Neural cell (in vitro differentiated cells): ENCODE measurements around the gene SCN8A. TPM values are rescaled to one million over a fixed set of nuclear protein-coding genes. Genes with fewer than 3 reads are reported as not detected.

Source experiments
- H2AFZ ChIP-seq: fragments of 200-600, 300-800 bp; sonication (generic), shearing (Covaris generic); 2 replicates; pipeline ENCODE4 v1.6.0; 2014; ENCODE audit warnings: low read depth, mild to moderate bottlenecking, antibody characterized with exemption, low read length, moderate library complexity
- H3F3A ChIP-seq: fragments of 200-600 bp; shearing (Covaris generic); 2 replicates; pipeline ENCODE4 v1.6.1; 2016; ENCODE audit warnings: mild to moderate bottlenecking, moderate library complexity, mixed read lengths, antibody characterized with exemption, low read length; ENCODE audit not compliant: insufficient read depth, poor library complexity, severe bottlenecking
- H3K27ac ChIP-seq: fragments of 200-600, 300-800 bp; sonication (generic), shearing (Covaris generic); 2 replicates; pipeline ENCODE4 v1.5.1; 2014; ENCODE audit warnings: mild to moderate bottlenecking, low read length, moderate library complexity
- H3K27me3 ChIP-seq: fragments of 300-800, 200-600 bp; sonication (generic), shearing (Covaris generic); 2 replicates; pipeline ENCODE4 v1.6.0; 2014; ENCODE audit warnings: mild to moderate bottlenecking, low read depth, low read length, moderate library complexity; ENCODE audit not compliant: insufficient read depth
- H3K36me3 ChIP-seq: fragments of 300-800, 200-600 bp; sonication (generic), shearing (Covaris generic); 2 replicates; pipeline ENCODE4 v1.5.1; 2014; ENCODE audit warnings: mild to moderate bottlenecking, antibody characterized with exemption, low read length, moderate library complexity; ENCODE audit not compliant: insufficient read depth
- H3K4me2 ChIP-seq: fragments of 300-800, 200-600 bp; sonication (generic), shearing (Covaris generic); 2 replicates; pipeline ENCODE4 v1.6.0; 2014; ENCODE audit warnings: mild to moderate bottlenecking, low read length
- H3K4me3 ChIP-seq: fragments of 300-800, 200-600 bp; sonication (generic), shearing (Covaris generic); 2 replicates; pipeline ENCODE4 v1.5.1; 2014; ENCODE audit warnings: mild to moderate bottlenecking, low read length, moderate library complexity
- H3K79me2 ChIP-seq: fragments of 200-600 bp; shearing (Covaris generic); replicated peaks from 2 replicates; pipeline ENCODE4 v1.6.0; 2014; ENCODE audit warnings: mild to moderate bottlenecking, low read length, moderate library complexity; ENCODE audit not compliant: insufficient read depth
- H3K9ac ChIP-seq: fragments of 300-800, 200-600 bp; sonication (generic), shearing (Covaris generic); 2 replicates; pipeline ENCODE4 v1.6.1; 2016; ENCODE audit warnings: mild to moderate bottlenecking, low read length, mixed read lengths
- H3K9me2 ChIP-seq: fragments of 200-600 bp; shearing (Covaris generic); 2 replicates; pipeline ENCODE4 v1.6.1; 2016; ENCODE audit warnings: mild to moderate bottlenecking, low read length, mixed read lengths; ENCODE audit not compliant: insufficient read depth
- H3K9me3 ChIP-seq: fragments of 200-600, 300-800 bp; sonication (generic), shearing (Covaris generic); 2 replicates; pipeline ENCODE4 v1.6.1; 2016; ENCODE audit warnings: mild to moderate bottlenecking, mixed run types, low read length, moderate library complexity, mixed read lengths
- H4K20me1 ChIP-seq: fragments of 200-600 bp; shearing (Covaris generic); 2 replicates; pipeline ENCODE4 v1.6.1; 2016; ENCODE audit warnings: mild to moderate bottlenecking, mixed run types; ENCODE audit not compliant: insufficient read depth
- CTCF ChIP-seq: fragments of 450-650 bp; IDR thresholded peaks from 2 replicates; pipeline ENCODE4 v1.5.1; 2014; ENCODE audit warnings: antibody characterized with exemption, mild to moderate bottlenecking, moderate library complexity; ENCODE audit not compliant: poor library complexity, severe bottlenecking
- EP300 ChIP-seq: fragments of 450-650 bp; conservative IDR thresholded peaks from 2 replicates; pipeline ENCODE4 v1.6.1; 2014; ENCODE audit warnings: antibody characterized with exemption, mild to moderate bottlenecking, moderate library complexity; ENCODE audit not compliant: poor library complexity, severe bottlenecking
- EZH2 ChIP-seq: fragments of 200-600, 300-800 bp; shearing (Covaris generic), sonication (generic); IDR thresholded peaks from 2 replicates; pipeline ENCODE4 v1.6.1; 2014; ENCODE audit warnings: antibody characterized with exemption, low read length, borderline replicate concordance, mild to moderate bottlenecking; ENCODE audit not compliant: insufficient read depth, poor library complexity, severe bottlenecking
- MXI1 ChIP-seq: fragments of 450-650 bp; conservative IDR thresholded peaks from 2 replicates; pipeline ENCODE4 v1.6.1; 2014; ENCODE audit warnings: antibody characterized with exemption, mild to moderate bottlenecking; ENCODE audit not compliant: poor library complexity, severe bottlenecking
- POLR2AphosphoS5 ChIP-seq: IDR thresholded peaks from 2 replicates; pipeline ENCODE4 v1.6.1; 2012
- RAD21 ChIP-seq: fragments of 450-650 bp; conservative IDR thresholded peaks from 2 replicates; pipeline ENCODE4 v1.6.1; 2014; ENCODE audit warnings: antibody characterized with exemption, mild to moderate bottlenecking, moderate library complexity
- REST ChIP-seq: IDR thresholded peaks from 2 replicates; pipeline ENCODE4 v1.6.1; 2012; ENCODE audit warnings: borderline replicate concordance
- SMC3 ChIP-seq: fragments of 450-650 bp; conservative IDR thresholded peaks from 2 replicates; pipeline ENCODE4 v1.6.1; 2014; ENCODE audit warnings: antibody characterized with exemption, mild to moderate bottlenecking, moderate library complexity; ENCODE audit not compliant: poor library complexity
- TAF1 ChIP-seq: IDR thresholded peaks from 2 replicates; pipeline ENCODE4 v1.6.1; 2012; ENCODE audit warnings: low read depth
- polyA plus RNA-seq: library from polyadenylated mRNA; depleted of rRNA; stranded (reverse); fragments of >200 nt; gene quantifications from 2 replicates; pipeline ENCODE4 v1.2.3, GENCODE V29; 2014

Gene SCN8A
- polyA plus RNA-seq, 1 donor from 2014 or later: 14.2 TPM

GRCh38 chr12:51818086-51818485 lies 227.1 kb downstream of the SCN8A start:
- Histone ChIP-seq H3K27ac (no peak overlapping the region), H3K9ac (no peak overlapping the region), H3F3A (no peaks in the 10 kb centered on the region), H2AFZ (no peak overlapping the region), H3K4me2 (no peak overlapping the region), H3K27me3 (peaks cover 16% of the 10 kb centered on the region), H3K4me3 (no peak overlapping the region), H3K79me2 (no peaks in the 10 kb centered on the region), H3K36me3 (no peaks in the 10 kb centered on the region), H3K9me2 (no peaks in the 10 kb centered on the region), H3K9me3 (no peaks in the 10 kb centered on the region), H4K20me1 (no peaks in the 10 kb centered on the region)
- TF ChIP-seq REST (no peak), MXI1 (no peak), CTCF (no peak), SMC3 (no peak), TAF1 (no peak), EZH2 (no peak), RAD21 (no peak), EP300 (no peak)

- no peak overlapping the region for H3K27ac ChIP-seq
- no peak for TF ChIP-seq POLR2AphosphoS5
- TF ChIP-seq EP300: no peak
- H3K4me2 ChIP-seq: no peak overlapping the region
- no peaks in the 10 kb centered on the region for H3K36me3 ChIP-seq
- no peak overlapping the region for H3K4me3 ChIP-seq
- H3K9me2 ChIP-seq: no peaks in the 10 kb centered on the region
- H4K20me1 ChIP-seq: no peaks in the 10 kb centered on the region
- H3F3A ChIP-seq: no peaks in the 10 kb centered on the region
- H3K9me3 ChIP-seq: no peaks in the 10 kb centered on the region
- H3K79me2 ChIP-seq: no peaks in the 10 kb centered on the region
- H2AFZ ChIP-seq: no peak overlapping the region
- H3K9ac ChIP-seq: no peak overlapping the region
- peaks cover 14% of the 10 kb centered on the region for H3K27me3 ChIP-seq
Measured at GRCh38 chr12:51818566-51819300, 227.7 kb downstream of the SCN8A start.
